RPMI8226 (cell line): Measurements from ENCODE around the gene ZSWIM5.
"Not testable (repeated sequence)": the region's sequence is repeated elsewhere in the genome, so short reads cannot be mapped to it uniquely, and the experiment has no call there.

Source experiments
- DNase-seq: peaks from one replicate; pipeline ENCODE4 v3.0.0-alpha.2; 2015

Gene ZSWIM5

GRCh38 chr1:45016090-45016697 lies 190.2 kb downstream of the ZSWIM5 start:
- DNase-seq, result no peak

- DNase-seq, result no peak
These were observed 190.7 kb downstream of the ZSWIM5 start for GRCh38 chr1:45015683-45016082.

DNA sequence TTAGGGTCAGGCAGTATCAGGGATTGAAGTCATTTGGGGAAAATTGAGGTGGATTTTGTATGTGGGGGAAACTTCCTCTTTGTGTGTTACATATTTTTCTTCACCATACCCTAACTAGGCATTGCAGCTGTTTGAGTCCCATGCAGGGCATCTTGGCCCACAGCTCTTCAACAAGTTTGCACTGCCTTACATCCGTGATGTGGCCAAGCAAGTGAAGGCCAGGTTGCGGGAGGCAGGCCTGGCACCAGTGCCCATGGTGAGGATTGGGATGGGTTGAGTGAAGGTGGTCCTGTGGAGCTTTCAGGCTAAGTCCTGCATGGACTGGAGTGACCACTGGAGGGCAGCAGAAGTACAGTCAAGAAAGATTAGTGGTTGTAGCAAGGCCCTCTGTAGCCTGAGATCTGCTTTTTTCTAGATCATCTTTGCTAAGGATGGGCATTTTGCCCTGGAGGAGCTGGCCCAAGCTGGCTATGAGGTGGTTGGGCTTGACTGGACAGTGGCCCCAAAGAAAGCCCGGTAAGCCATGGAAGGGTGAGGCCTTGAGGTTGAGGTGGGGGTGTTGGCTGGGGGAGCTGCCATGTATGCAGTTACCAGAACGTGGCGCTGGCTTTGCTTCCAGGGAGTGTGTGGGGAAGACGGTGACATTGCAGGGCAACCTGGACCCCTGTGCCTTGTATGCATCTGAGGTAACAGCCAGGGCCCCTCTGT lies 191.9 kb downstream of the ZSWIM5 start:
- peak; percentile 79 for DNase-seq

DNA sequence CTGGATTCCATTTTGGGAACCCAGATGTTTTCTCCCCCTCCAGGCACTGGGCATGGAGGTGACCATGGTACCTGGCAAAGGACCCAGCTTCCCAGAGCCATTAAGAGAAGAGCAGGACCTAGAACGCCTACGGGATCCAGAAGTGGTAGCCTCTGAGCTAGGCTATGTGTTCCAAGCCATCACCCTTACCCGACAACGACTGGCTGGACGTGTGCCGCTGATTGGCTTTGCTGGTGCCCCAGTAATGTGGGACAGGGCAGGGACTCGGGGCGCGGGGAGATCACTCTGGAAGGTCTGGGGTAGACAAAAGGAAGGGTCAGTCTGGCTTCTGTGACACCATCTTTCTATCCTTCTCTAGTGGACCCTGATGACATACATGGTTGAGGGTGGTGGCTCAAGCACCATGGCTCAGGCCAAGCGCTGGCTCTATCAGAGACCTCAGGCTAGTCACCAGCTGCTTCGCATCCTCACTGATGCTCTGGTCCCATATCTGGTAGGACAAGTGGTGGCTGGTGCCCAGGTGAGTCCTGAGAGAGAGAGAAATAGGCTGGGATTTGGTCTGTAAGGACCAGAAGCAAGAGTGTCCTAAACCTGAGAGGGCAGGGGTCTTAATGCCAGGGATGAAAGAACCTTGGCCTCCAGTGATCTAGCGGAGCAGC lies 192.7 kb downstream of the ZSWIM5 start:
- DNase-seq, result no peak

- DNase-seq, result peak; percentile 78
These were observed 193.6 kb downstream of the ZSWIM5 start for GRCh38 chr1:45012639-45013278.

DNA sequence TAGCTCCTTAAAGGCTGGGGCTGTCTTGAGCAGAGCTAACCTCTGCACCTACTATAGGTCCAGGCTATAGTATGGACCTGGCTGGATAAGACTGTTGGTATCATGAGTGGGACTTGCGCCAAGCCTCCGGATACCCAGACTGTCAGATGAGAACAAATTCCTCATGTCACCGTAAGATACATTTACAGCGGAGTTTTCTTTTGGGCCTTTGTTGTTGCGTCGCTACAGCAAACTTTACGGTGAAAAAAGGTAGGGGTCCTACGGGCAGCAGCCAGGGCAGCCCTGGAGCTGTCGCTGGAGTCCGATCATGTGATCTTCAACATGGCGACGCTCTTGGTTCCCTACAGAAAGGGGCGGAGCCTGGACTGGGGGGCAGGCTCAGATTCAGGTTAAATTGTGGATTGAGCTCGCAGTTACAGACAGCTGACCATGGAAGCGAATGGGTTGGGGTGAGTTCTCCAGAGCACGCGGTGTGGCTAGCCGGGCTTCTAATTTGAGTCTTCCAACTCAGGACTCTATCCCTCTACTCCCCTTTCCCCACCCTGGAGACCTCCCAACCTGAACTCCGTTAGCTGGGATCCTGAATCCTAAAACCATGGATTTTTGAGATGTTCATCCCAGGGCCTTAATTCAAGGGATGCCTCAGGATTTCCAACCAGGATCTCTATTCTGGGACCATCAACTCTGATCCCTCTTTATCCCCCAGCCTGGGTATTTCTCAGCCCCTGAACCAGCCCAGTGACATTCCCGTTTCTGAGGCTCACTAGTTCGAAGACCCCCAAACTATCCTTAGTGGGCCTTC lies 194.4 kb downstream of the ZSWIM5 start, which contains the start of gene UROD:
Gene UROD (plus strand): TSS at position 418 of the 802 bp plus-strand sequence. CDS start 12 bp downstream, at position 430.
- peak; percentile 99 for DNase-seq

GRCh38 chr1:45010855-45011811 lies 195.3 kb downstream of the ZSWIM5 start, which contains the start of gene HECTD3:
Gene HECTD3, minus strand, starts transcription at chr1:45011324. Its CDS starts 67 bp downstream, at chr1:45011257.
- peak; percentile 93 for DNase-seq

- DNase-seq, result peak; percentile 82
These were observed 196.2 kb downstream of the ZSWIM5 start for GRCh38 chr1:45009956-45010854.

GRCh38 chr1:45009296-45009865 lies 197.0 kb downstream of the ZSWIM5 start:
- no peak for DNase-seq

DNA sequence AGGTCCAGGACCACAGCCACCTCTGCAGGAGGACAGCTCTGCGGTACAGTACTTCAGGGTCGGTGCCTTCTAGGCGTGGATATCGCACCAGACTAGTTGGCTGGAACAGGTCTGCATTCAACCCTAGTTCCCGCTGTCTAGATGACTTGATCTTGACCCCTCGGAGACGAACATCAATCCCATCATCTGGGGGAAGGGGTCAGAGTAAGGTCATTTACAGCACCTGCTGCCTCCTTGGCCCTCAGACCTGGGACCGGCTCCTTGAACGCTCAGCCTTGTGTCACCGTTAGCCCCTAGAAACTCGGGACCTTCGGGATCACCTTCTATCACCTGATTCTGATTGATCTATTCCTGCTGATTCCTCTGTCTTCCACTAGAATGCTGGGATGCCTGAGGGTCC lies 197.9 kb downstream of the ZSWIM5 start:
- no peak for DNase-seq

DNA sequence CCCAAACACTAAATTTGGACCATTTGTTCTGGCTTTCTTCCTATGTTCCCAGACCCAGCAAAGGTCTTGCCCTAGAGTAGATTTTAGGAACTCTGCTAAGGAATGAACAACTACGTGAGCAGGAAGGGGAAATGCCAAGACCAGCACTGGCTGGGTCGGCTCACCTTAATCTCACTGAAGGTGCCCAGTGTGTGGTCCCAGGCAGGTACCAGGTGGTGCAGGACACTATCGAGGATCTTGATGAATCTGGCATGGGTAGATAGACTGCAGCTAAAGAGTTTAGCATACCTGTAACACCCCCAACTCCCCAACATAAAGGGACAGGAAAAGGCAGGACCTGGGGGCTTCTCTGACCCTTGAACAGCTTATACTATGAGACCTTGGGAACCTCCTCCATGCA lies 198.3 kb downstream of the ZSWIM5 start:
- DNase-seq, result no peak

GRCh38 chr1:45007311-45007710 lies 199.1 kb downstream of the ZSWIM5 start:
- no peak for DNase-seq

- DNase-seq, result no peak
These were observed 200.6 kb downstream of the ZSWIM5 start for GRCh38 chr1:45005761-45006160.

- no peak for DNase-seq
These were observed 202.0 kb downstream of the ZSWIM5 start for GRCh38 chr1:45004281-45004920.

DNA sequence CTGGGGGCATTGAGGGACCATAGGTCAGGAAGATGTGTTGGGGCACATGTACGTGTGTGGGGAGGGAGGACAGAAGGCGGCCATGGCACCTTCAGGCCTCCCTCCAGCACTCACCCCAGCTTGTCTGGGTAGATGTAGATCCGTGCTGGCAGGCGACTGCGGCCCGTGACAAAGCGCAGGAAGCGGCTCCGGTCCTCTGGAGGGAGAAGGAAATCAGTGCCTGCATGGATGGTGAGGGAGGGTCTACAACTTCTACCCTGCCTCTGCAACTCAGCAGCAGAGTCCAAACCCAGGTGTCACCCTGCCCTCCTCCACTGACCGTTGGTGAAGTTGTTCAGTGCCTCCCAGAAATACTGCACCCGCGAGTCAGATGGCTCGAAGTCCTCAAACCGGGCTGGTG lies 202.7 kb downstream of the ZSWIM5 start:
- DNase-seq, result no peak

DNA sequence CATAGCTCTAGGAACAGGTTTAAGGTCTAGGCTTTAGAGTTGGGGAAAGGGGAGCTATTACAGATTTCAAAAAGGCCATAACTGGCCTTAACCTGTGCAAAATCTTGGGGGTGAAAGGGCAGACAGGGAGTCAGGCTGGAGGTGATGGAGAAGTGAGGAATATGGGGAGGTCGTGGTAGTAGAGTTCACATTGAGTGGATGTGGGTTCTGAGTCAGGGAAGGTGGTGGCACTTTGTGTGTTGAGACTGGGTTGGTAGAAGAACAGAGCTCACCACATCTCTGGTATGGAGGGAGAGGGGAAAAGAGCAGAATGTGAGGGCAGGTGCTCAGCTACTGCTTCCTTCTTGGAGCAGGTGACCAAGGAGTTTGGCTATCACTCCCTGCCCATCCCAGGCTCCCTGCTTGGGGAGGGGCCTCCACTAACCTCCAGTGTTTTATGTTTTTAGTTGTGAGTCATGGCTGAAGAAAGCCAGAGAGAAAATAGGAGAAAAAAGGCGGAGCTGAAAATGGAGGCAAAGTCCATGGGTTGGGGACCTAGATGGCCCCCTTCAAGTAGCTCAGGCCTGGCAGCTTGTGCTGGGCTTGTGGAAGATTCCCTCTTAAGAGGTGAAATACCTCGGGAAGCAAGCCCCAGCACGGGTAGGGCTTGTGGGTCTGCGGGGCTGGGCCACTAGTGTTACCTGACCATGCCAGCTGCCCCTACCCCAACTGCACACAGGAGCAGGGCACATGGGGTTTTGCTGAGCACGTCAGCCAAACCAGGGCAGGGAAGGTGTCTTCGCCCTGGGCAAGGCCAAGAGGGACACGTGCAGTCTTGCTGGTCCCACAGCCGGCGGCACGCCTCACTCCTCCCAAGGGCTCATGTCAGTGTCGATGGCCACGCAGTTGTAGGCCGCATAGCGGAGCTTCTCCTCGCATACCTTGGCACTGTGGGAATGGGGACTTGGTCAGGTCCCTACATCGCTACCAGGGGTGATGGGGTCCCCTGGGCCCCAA lies 203.5 kb downstream of the ZSWIM5 start:
- DNase-seq, result no peak

DNA sequence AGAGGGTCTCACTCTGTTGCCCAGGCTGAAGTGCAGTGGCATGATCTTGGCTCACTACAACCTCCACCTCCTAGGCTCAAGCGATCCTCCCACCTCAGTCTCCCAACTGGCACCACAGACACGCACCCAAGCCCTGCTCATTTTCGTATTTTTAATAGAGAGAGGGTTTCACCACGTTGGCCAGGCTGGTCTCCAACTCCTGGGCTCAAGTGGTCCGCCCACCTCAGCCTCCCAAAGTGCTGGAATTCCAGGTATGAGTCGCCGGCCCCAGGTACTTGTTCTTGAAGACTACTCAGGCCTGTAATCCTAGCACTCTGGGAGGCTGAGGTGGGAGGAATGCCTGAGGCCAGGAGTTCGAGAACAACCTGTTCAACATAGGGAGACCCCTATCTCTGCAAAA lies 204.8 kb downstream of the ZSWIM5 start:
- DNase-seq, result not testable (repeated sequence)

- no peak for DNase-seq
These were observed 205.4 kb downstream of the ZSWIM5 start for GRCh38 chr1:45001011-45001481.
